Neural crest cell (in vitro differentiated cells): ENCODE data around the gene TGM5. TPM values are rescaled to one million over a fixed set of nuclear protein-coding genes. Genes with fewer than 3 reads are reported as not detected.

Experiments used
- DNase-seq: peaks from one replicate; pipeline ENCODE4 v3.0.0; 2021; ENCODE audit warnings: low read depth, mixed read lengths, low spot score
- H3K27ac Mint-ChIP-seq: one replicate; pipeline ENCODE4 v1.8.0; 2021; ENCODE audit warnings: mild to moderate bottlenecking, mixed read lengths; ENCODE audit not compliant: unreplicated experiment
- H3K27me3 Mint-ChIP-seq: 2 replicates; pipeline ENCODE4 v1.8.0; 2021; ENCODE audit warnings: low read depth, mild to moderate bottlenecking, mixed read lengths
- H3K36me3 Mint-ChIP-seq: 2 replicates; pipeline ENCODE4 v1.8.0; 2021; ENCODE audit warnings: low read depth, mild to moderate bottlenecking, mixed read lengths
- H3K4me1 Mint-ChIP-seq: 2 replicates; pipeline ENCODE4 v1.8.0; 2021; ENCODE audit warnings: mixed read lengths
- H3K4me3 Mint-ChIP-seq: one replicate; pipeline ENCODE4 v1.8.0; 2021; ENCODE audit warnings: mild to moderate bottlenecking, mixed read lengths
- H3K9me3 Mint-ChIP-seq: 2 replicates; pipeline ENCODE4 v1.8.0; 2021; ENCODE audit warnings: mixed read lengths
- CTCF ChIP-seq: fragments of 200-600 bp; sonication (generic); conservative IDR thresholded peaks from 2 replicates; pipeline ENCODE4 v1.5.0; 2021; ENCODE audit warnings: antibody characterized with exemption, mild to moderate bottlenecking
- total RNA-seq: library from RNA; stranded (reverse); gene quantifications from 2 replicates; pipeline ENCODE4 v1.2.1, GENCODE V29; 2021

Gene TGM5
- total RNA-seq, 1 donor from 2014 or later: not detected

GRCh38 chr15:43213466-43213865, 53.3 kb downstream of the TGM5 start:
- no peaks in the 10 kb centered on the region for H3K9me3 Mint-ChIP-seq
- H3K4me3 Mint-ChIP-seq: no peak overlapping the region
- no peaks in the 10 kb centered on the region for H3K4me1 Mint-ChIP-seq
- TF ChIP-seq CTCF: no peak
- DNase-seq: no peak
- H3K27ac Mint-ChIP-seq: peak overlapping the region; percentile 78
- H3K27me3 Mint-ChIP-seq: peaks cover 14% of the 10 kb centered on the region
- H3K36me3 Mint-ChIP-seq: no peaks in the 10 kb centered on the region

- no peaks in the 10 kb centered on the region for H3K36me3 Mint-ChIP-seq
These were observed 53.8 kb downstream of the TGM5 start for GRCh38 chr15:43212951-43213350.

DNA sequence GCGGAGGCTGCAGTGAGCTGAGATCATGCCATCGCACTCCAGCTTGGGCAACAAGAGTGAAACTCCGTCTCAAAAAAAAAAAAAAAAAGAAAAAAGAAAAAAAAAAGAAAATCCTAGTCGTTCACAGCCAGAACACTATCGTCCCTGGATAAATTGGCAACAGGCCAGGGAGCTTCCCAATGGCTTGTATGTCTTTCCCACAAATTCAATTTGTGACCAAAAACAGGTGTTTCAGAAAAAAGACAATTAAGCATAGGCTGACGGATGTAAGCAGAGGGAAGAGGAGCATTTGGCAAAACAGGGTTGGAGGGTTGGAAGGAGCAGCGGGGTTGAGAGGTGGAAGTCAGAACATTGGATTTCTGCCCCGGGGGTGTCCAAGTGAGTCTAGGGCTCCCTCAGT, 54.4 kb downstream of the TGM5 start:
- Mint-ChIP-seq H3K27me3 (peaks cover 19% of the 10 kb centered on the region), H3K27ac (peak overlapping the region; percentile 6), H3K9me3 (no peaks in the 10 kb centered on the region), H3K4me1 (no peaks in the 10 kb centered on the region), H3K4me3 (no peak overlapping the region), H3K36me3 (no peaks in the 10 kb centered on the region)
- no peak for TF ChIP-seq CTCF
- DNase-seq: no peak

More at GRCh38 chr15:43212951-43213350, 53.8 kb downstream of the TGM5 start:
- Mint-ChIP-seq H3K9me3 (no peaks in the 10 kb centered on the region), H3K4me3 (no peak overlapping the region), H3K27ac (no peak overlapping the region), H3K4me1 (no peaks in the 10 kb centered on the region), H3K27me3 (peaks cover 17% of the 10 kb centered on the region)
- TF ChIP-seq CTCF: no peak
- DNase-seq: no peak

- Mint-ChIP-seq H3K27me3 (peaks cover 23% of the 10 kb centered on the region), H3K36me3 (no peaks in the 10 kb centered on the region), H3K9me3 (no peaks in the 10 kb centered on the region), H3K4me1 (no peaks in the 10 kb centered on the region), H3K27ac (no peak overlapping the region), H3K4me3 (no peak overlapping the region)
- DNase-seq: no peak
- no peak for TF ChIP-seq CTCF
These were observed 55.4 kb downstream of the TGM5 start for GRCh38 chr15:43211224-43211735.

- Mint-ChIP-seq H3K4me1 (no peaks in the 10 kb centered on the region), H3K27ac (peak overlapping the region; percentile 52), H3K36me3 (no peaks in the 10 kb centered on the region), H3K27me3 (peaks cover 23% of the 10 kb centered on the region), H3K9me3 (no peaks in the 10 kb centered on the region), H3K4me3 (no peak overlapping the region)
- no peak for TF ChIP-seq CTCF
- no peak for DNase-seq
These were observed 55.9 kb downstream of the TGM5 start for GRCh38 chr15:43210807-43211206.
